Ishikawa (cell line): ENCODE measurements around the gene GPATCH1.

Experiments
- CEBPB ChIP-seq: IDR thresholded peaks from 2 replicates; pipeline ENCODE4 v1.6.1; 2012
- EGR1 ChIP-seq: IDR thresholded peaks from 2 replicates; pipeline ENCODE4 v1.6.1; 2012
- NFIC ChIP-seq: IDR thresholded peaks from 2 replicates; pipeline ENCODE4 v1.6.1; 2012
- RAD21 ChIP-seq: IDR thresholded peaks from 2 replicates; pipeline ENCODE4 v1.6.1; 2012; ENCODE audit warnings: low read depth
- TCF12 ChIP-seq: IDR thresholded peaks from 2 replicates; pipeline ENCODE4 v1.6.1; 2012; ENCODE audit warnings: low read depth
- TF ChIP-seq, protein P1 (sequence below): IDR thresholded peaks from 2 replicates; pipeline ENCODE4 v1.6.1; 2012; ENCODE audit warnings: low read depth, mild to moderate bottlenecking

GRCh38 chr19:33080761-33081681 is at the start of gene GPATCH1:
- TF ChIP-seq, protein P1, sequence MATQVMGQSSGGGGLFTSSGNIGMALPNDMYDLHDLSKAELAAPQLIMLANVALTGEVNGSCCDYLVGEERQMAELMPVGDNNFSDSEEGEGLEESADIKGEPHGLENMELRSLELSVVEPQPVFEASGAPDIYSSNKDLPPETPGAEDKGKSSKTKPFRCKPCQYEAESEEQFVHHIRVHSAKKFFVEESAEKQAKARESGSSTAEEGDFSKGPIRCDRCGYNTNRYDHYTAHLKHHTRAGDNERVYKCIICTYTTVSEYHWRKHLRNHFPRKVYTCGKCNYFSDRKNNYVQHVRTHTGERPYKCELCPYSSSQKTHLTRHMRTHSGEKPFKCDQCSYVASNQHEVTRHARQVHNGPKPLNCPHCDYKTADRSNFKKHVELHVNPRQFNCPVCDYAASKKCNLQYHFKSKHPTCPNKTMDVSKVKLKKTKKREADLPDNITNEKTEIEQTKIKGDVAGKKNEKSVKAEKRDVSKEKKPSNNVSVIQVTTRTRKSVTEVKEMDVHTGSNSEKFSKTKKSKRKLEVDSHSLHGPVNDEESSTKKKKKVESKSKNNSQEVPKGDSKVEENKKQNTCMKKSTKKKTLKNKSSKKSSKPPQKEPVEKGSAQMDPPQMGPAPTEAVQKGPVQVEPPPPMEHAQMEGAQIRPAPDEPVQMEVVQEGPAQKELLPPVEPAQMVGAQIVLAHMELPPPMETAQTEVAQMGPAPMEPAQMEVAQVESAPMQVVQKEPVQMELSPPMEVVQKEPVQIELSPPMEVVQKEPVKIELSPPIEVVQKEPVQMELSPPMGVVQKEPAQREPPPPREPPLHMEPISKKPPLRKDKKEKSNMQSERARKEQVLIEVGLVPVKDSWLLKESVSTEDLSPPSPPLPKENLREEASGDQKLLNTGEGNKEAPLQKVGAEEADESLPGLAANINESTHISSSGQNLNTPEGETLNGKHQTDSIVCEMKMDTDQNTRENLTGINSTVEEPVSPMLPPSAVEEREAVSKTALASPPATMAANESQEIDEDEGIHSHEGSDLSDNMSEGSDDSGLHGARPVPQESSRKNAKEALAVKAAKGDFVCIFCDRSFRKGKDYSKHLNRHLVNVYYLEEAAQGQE = no peak
- TF ChIP-seq CEBPB (no peak), TCF12 (peak; percentile 75; the same call in 1 of the 2 replicates), EGR1 (no peak), RAD21 (no peak; the same call in 1 of the 2 replicates), NFIC (peak; percentile 23; the same call in 1 of the 2 replicates)
